ENCODE measurements around the gene IGFN1.

DNA sequence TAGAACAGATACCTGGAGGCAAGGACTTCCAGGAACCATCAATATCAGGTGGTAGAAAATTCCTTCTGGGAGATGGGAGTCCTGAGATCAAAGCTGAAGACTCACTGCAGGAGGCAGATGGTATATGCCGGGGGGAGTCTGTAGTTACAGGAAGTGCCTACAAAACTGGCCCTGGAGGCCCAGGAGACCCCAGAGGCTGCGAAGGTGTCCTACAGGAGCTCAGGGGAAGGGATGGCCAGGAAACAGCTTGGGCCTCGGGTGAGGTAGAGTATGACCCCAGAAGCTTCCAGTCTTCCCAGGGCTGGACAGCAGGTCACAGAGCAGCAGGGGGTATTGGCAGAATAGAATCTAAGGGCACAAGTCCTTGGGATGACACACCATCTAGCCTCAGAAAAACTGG, 16.4 kb downstream of the IGFN1 start:
- TF ChIP-seq, protein P1, sequence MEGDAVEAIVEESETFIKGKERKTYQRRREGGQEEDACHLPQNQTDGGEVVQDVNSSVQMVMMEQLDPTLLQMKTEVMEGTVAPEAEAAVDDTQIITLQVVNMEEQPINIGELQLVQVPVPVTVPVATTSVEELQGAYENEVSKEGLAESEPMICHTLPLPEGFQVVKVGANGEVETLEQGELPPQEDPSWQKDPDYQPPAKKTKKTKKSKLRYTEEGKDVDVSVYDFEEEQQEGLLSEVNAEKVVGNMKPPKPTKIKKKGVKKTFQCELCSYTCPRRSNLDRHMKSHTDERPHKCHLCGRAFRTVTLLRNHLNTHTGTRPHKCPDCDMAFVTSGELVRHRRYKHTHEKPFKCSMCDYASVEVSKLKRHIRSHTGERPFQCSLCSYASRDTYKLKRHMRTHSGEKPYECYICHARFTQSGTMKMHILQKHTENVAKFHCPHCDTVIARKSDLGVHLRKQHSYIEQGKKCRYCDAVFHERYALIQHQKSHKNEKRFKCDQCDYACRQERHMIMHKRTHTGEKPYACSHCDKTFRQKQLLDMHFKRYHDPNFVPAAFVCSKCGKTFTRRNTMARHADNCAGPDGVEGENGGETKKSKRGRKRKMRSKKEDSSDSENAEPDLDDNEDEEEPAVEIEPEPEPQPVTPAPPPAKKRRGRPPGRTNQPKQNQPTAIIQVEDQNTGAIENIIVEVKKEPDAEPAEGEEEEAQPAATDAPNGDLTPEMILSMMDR (IDR thresholded peaks at IDR 0.05): no peak
- no peak for TF ChIP-seq POLR2A (IDR thresholded peaks at IDR 0.05)
